ENCODE results near the gene ACSS3. TPM values are rescaled to one million over a fixed set of nuclear protein-coding genes. Genes with fewer than 3 reads are reported as not detected.

Gene ACSS3
- total RNA-seq, 1 donor, result 22.4 TPM

DNA sequence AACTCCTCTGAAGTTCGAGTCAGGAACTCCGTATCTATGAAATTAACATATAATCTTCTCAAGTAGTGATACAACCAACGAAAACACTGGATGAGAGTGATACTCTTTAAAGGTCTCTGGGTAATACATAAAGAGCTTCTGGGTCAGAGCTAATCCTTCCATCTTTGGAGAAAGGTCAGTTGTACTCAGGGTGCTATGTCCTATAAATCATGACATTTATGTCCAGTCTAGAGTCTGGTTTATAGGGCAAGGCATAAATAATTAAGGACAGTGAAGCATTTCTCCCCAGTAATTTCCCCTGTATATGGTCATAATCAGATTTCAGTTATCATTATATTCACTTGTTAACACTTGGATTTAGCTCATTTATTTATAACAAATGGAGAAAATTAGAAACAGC lies 90.6 kb downstream of the ACSS3 start:
- no peak overlapping the region for H3K4me3 ChIP-seq (ENCODE audit: insufficient read depth, low read length)
- H3K4me1 ChIP-seq (ENCODE audit: insufficient read depth, low read length), result no peaks in the 10 kb centered on the region
- no peaks in the 10 kb centered on the region for H4K20me1 ChIP-seq (ENCODE audit: insufficient read depth, low read length)
- H3K79me2 ChIP-seq (ENCODE audit: insufficient read depth, low read length), result no peaks in the 10 kb centered on the region
- H3K27me3 ChIP-seq (ENCODE audit: insufficient read depth, low read length), result no peaks in the 10 kb centered on the region
- no peaks in the 10 kb centered on the region for H3K36me3 ChIP-seq (ENCODE audit: insufficient read depth, low read length)
- no peak for DNase-seq (ENCODE audit: insufficient read length, low spot score, missing footprints)
- H3K27ac ChIP-seq (ENCODE audit: low read depth, low read length), result no peak overlapping the region
- H3K4me2 ChIP-seq (ENCODE audit: insufficient read depth, low read length), result no peak overlapping the region
- TF ChIP-seq, protein P1, sequence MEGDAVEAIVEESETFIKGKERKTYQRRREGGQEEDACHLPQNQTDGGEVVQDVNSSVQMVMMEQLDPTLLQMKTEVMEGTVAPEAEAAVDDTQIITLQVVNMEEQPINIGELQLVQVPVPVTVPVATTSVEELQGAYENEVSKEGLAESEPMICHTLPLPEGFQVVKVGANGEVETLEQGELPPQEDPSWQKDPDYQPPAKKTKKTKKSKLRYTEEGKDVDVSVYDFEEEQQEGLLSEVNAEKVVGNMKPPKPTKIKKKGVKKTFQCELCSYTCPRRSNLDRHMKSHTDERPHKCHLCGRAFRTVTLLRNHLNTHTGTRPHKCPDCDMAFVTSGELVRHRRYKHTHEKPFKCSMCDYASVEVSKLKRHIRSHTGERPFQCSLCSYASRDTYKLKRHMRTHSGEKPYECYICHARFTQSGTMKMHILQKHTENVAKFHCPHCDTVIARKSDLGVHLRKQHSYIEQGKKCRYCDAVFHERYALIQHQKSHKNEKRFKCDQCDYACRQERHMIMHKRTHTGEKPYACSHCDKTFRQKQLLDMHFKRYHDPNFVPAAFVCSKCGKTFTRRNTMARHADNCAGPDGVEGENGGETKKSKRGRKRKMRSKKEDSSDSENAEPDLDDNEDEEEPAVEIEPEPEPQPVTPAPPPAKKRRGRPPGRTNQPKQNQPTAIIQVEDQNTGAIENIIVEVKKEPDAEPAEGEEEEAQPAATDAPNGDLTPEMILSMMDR (IDR thresholded peaks at IDR 0.05; ENCODE audit: extremely low read depth, low read depth, low read length), result no peak
- no peak overlapping the region for H2AFZ ChIP-seq (ENCODE audit: low read length)
- H3K9me3 ChIP-seq (ENCODE audit: low read depth, low read length), result no peaks in the 10 kb centered on the region

DNA sequence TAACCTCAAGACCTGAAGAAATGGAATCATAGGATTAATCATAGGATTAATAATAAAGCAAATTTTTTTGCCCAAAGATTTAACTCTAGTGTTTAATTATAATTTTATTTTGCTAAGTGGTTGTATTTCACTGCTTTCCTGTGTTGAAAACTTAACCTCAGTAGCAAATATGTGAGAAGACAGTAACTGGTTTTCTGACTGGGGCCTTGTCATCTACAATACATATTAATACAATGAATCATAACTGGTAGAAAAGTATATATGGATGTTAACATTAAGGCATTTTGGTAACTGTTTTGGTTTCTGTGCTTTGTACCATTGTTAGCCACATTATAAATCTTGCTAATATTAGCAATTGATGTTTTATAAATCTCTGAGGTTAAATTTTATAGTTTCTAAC lies 92.2 kb downstream of the ACSS3 start:
- Histone ChIP-seq H3K4me1 (ENCODE audit: insufficient read depth, low read length) (no peaks in the 10 kb centered on the region), H4K20me1 (ENCODE audit: insufficient read depth, low read length) (no peaks in the 10 kb centered on the region), H3K4me2 (ENCODE audit: insufficient read depth, low read length) (no peak overlapping the region), H3K9me3 (ENCODE audit: low read depth, low read length) (no peaks in the 10 kb centered on the region), H3K4me3 (ENCODE audit: insufficient read depth, low read length) (no peak overlapping the region), H2AFZ (ENCODE audit: low read length) (no peak overlapping the region), H3K27ac (ENCODE audit: low read depth, low read length) (no peak overlapping the region), H3K27me3 (ENCODE audit: insufficient read depth, low read length) (no peaks in the 10 kb centered on the region), H3K79me2 (ENCODE audit: insufficient read depth, low read length) (no peaks in the 10 kb centered on the region), H3K36me3 (ENCODE audit: insufficient read depth, low read length) (no peaks in the 10 kb centered on the region)
- TF ChIP-seq, protein P1 (IDR thresholded peaks at IDR 0.05; ENCODE audit: extremely low read depth, low read depth, low read length), result no peak
- DNase-seq (ENCODE audit: insufficient read length, low spot score, missing footprints), result no peak

DNA sequence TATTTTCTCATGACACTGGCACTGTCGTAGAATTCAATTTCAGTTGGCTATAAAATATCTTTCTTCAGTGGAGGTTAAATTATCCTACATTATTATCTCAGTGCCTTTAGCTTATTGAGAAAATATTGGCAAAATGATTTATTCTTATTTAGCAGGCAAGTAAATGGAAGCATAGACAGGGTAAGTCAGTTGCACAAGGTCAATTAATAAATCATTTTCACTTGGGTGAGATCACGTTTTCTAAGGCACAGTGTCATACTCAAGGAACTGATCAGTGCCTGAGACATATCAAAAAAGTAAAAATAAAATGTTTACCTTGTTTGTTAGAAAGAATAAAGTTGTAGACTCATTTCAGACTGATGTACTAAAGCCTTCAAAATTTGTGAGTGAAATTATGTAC lies 95.0 kb downstream of the ACSS3 start:
- Histone ChIP-seq H3K9me3 (ENCODE audit: low read depth, low read length) (no peaks in the 10 kb centered on the region), H2AFZ (ENCODE audit: low read length) (no peak overlapping the region), H3K79me2 (ENCODE audit: insufficient read depth, low read length) (no peaks in the 10 kb centered on the region), H4K20me1 (ENCODE audit: insufficient read depth, low read length) (no peaks in the 10 kb centered on the region), H3K27ac (ENCODE audit: low read depth, low read length) (no peak overlapping the region), H3K4me2 (ENCODE audit: insufficient read depth, low read length) (no peak overlapping the region), H3K27me3 (ENCODE audit: insufficient read depth, low read length) (no peaks in the 10 kb centered on the region), H3K4me1 (ENCODE audit: insufficient read depth, low read length) (no peaks in the 10 kb centered on the region), H3K36me3 (ENCODE audit: insufficient read depth, low read length) (peaks cover 12% of the 10 kb centered on the region), H3K4me3 (ENCODE audit: insufficient read depth, low read length) (no peak overlapping the region)
- no peak for DNase-seq (ENCODE audit: insufficient read length, low spot score, missing footprints)
- TF ChIP-seq, protein P1 (IDR thresholded peaks at IDR 0.05; ENCODE audit: extremely low read depth, low read depth, low read length), result no peak

DNA sequence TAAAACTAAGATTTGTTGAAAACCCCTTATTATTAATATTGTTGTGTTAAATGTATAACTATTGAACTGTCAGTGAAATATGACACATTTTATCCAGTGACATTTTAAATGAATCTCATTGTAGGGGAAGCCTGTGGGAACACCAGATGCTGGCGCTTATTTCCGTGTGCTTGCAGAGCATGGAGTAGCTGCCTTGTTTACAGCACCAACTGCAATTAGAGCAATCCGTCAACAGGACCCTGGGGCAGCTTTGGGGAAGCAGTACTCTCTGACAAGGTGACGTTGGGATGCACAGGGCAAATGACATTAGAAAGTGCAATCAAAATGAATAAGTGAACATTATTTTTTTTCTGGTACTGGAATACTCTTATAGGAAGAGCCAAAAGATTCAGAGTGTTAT lies 96.8 kb downstream of the ACSS3 start:
- Histone ChIP-seq H3K79me2 (ENCODE audit: insufficient read depth, low read length) (no peaks in the 10 kb centered on the region), H3K27ac (ENCODE audit: low read depth, low read length) (no peak overlapping the region), H3K27me3 (ENCODE audit: insufficient read depth, low read length) (no peaks in the 10 kb centered on the region), H3K9me3 (ENCODE audit: low read depth, low read length) (no peaks in the 10 kb centered on the region), H4K20me1 (ENCODE audit: insufficient read depth, low read length) (no peaks in the 10 kb centered on the region), H3K36me3 (ENCODE audit: insufficient read depth, low read length) (peaks cover 12% of the 10 kb centered on the region), H3K4me2 (ENCODE audit: insufficient read depth, low read length) (no peak overlapping the region), H3K4me3 (ENCODE audit: insufficient read depth, low read length) (no peak overlapping the region), H3K4me1 (ENCODE audit: insufficient read depth, low read length) (no peaks in the 10 kb centered on the region), H2AFZ (ENCODE audit: low read length) (no peak overlapping the region)
- TF ChIP-seq, protein P1 (IDR thresholded peaks at IDR 0.05; ENCODE audit: extremely low read depth, low read depth, low read length), result no peak
- no peak for DNase-seq (ENCODE audit: insufficient read length, low spot score, missing footprints)

All from osteoblast (primary cell).